Osteocyte (in vitro differentiated cells): Measurements from ENCODE around the gene HOPX. TPM values are rescaled to one million over a fixed set of nuclear protein-coding genes. Genes with fewer than 3 reads are reported as not detected.
"Not testable (repeated sequence)": the region's sequence is repeated elsewhere in the genome, so short reads cannot be mapped to it uniquely, and the experiment has no call there.

Source experiments
- DNase-seq: peaks from one replicate; pipeline ENCODE4 v3.0.0; 2021; ENCODE audit warnings: mixed read lengths; ENCODE audit not compliant: unreplicated experiment; ENCODE audit errors: extremely low spot score
- H3K27ac Mint-ChIP-seq: one replicate; pipeline ENCODE4 v1.8.0; 2021; ENCODE audit warnings: mild to moderate bottlenecking, mixed read lengths; ENCODE audit not compliant: unreplicated experiment
- H3K27me3 Mint-ChIP-seq: one replicate; pipeline ENCODE4 v1.8.0; 2021; ENCODE audit warnings: mixed read lengths; ENCODE audit not compliant: unreplicated experiment
- H3K36me3 Mint-ChIP-seq: one replicate; pipeline ENCODE4 v1.8.0; 2021; ENCODE audit warnings: mixed read lengths; ENCODE audit not compliant: unreplicated experiment
- H3K4me1 Mint-ChIP-seq: one replicate; pipeline ENCODE4 v1.8.0; 2021; ENCODE audit warnings: mixed read lengths; ENCODE audit not compliant: unreplicated experiment
- H3K4me3 Mint-ChIP-seq: one replicate; pipeline ENCODE4 v1.8.0; 2021; ENCODE audit warnings: mild to moderate bottlenecking, moderate library complexity, mixed read lengths; ENCODE audit not compliant: unreplicated experiment
- H3K9me3 Mint-ChIP-seq: one replicate; pipeline ENCODE4 v1.8.0; 2021; ENCODE audit warnings: mixed read lengths; ENCODE audit not compliant: unreplicated experiment
- total RNA-seq: library from RNA; stranded (reverse); gene quantifications from 2 replicates; pipeline ENCODE4 v1.2.1, GENCODE V29; 2021
- TF ChIP-seq, protein P1 (sequence below): fragments of 200-600 bp; sonication (generic); IDR thresholded peaks from 2 replicates; pipeline ENCODE4 v1.5.0; 2021; ENCODE audit warnings: antibody characterized with exemption, mild to moderate bottlenecking, moderate library complexity

HOPX gene
- total RNA-seq, 1 donor from 2014 or later: 0.35 TPM

DNA sequence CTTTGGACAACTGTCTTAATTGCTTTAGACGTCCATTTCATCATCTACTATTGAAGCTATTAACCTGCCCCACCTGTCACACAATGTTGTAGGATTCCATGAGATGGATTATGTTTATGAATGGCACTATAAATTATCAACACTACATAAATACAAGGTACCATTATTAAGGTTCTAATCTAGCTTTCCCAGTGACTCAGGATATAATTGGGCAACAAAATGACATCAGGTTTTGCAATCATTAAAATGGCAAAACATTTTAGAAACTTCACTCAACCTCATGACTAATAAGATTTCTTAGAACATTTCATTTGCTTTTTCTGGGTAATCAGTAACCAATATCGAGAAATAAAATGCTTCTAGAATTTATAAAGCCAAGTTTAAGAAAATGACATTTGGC is 9.2 kb downstream of the HOPX start:
- no peaks in the 10 kb centered on the region for H3K4me1 Mint-ChIP-seq
- peaks cover 4% of the 10 kb centered on the region for H3K9me3 Mint-ChIP-seq
- H3K4me3 Mint-ChIP-seq: no peak overlapping the region
- no peaks in the 10 kb centered on the region for H3K36me3 Mint-ChIP-seq
- TF ChIP-seq, protein P1, sequence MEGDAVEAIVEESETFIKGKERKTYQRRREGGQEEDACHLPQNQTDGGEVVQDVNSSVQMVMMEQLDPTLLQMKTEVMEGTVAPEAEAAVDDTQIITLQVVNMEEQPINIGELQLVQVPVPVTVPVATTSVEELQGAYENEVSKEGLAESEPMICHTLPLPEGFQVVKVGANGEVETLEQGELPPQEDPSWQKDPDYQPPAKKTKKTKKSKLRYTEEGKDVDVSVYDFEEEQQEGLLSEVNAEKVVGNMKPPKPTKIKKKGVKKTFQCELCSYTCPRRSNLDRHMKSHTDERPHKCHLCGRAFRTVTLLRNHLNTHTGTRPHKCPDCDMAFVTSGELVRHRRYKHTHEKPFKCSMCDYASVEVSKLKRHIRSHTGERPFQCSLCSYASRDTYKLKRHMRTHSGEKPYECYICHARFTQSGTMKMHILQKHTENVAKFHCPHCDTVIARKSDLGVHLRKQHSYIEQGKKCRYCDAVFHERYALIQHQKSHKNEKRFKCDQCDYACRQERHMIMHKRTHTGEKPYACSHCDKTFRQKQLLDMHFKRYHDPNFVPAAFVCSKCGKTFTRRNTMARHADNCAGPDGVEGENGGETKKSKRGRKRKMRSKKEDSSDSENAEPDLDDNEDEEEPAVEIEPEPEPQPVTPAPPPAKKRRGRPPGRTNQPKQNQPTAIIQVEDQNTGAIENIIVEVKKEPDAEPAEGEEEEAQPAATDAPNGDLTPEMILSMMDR: no peak
- H3K27me3 Mint-ChIP-seq: peaks cover 45% of the 10 kb centered on the region
- no peak overlapping the region for H3K27ac Mint-ChIP-seq
- DNase-seq: no peak

DNA sequence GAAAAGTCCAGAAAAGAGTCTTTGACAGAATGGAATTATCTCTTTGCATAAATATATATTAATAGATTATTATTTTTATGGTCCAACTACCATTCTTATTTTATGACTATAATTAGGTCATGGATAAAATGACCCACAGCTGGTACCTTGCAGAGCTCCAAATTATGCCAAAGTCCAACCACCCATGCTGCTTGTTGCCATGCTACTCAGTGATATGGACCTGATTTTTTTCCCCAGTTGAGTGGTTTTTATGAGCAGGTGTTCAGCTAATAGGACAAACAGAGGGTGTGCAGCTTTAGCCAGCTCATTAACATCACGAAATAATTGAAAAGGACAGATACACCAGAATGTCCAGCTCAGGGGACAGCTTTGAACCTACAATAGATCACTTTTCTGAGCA is 9.7 kb downstream of the HOPX start:
- Mint-ChIP-seq H3K4me1 (no peaks in the 10 kb centered on the region), H3K27ac (no peak overlapping the region), H3K27me3 (peaks cover 48% of the 10 kb centered on the region), H3K9me3 (peaks cover 4% of the 10 kb centered on the region), H3K36me3 (no peaks in the 10 kb centered on the region), H3K4me3 (no peak overlapping the region)
- DNase-seq: no peak
- TF ChIP-seq, protein P1: no peak

DNA sequence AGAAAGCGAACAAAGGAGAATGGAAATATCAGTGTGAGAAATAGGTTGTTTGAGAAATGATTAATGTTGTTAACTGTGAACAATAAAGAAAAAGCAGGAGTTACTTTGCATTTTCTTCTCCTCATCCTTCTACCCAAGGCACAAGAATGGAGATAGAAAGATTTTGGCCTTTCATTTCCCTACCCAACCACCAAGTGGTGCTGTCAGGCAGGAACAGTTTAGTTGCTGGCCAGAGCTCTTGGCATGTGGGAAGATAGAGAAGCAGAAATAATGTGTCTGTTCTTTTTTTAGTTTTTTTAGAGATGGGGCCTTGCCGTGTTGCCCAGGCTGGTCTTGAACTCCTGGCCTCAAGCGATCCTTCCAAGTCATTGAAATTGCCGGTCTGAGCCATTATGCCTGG is 12.8 kb downstream of the HOPX start:
- DNase-seq: no peak
- no peak overlapping the region for H3K27ac Mint-ChIP-seq
- TF ChIP-seq, protein P1: peak; percentile 25
- peaks cover 54% of the 10 kb centered on the region for H3K27me3 Mint-ChIP-seq
- peaks cover 4% of the 10 kb centered on the region for H3K9me3 Mint-ChIP-seq
- no peaks in the 10 kb centered on the region for H3K4me1 Mint-ChIP-seq
- H3K4me3 Mint-ChIP-seq: no peak overlapping the region
- H3K36me3 Mint-ChIP-seq: no peaks in the 10 kb centered on the region

DNA sequence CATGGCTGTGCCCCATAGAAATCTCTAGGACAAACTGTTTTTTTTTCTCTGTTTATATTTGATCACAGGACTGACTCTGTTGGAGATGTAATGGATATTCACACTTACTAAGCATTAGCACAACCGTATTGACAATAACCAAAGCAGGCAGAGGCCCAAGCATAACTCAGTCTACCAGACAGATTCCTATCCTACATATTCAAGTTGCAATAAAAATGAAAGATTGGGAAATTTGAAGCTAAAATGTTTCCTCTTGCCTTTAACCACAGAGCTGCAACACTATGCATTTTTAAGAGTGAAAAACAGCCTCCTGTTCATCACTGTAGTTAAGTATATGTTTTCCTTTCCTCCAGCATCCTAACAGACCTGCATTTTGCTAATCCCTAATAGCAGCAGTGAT is 13.7 kb downstream of the HOPX start:
- H3K27ac Mint-ChIP-seq, DNase-seq, H3K4me3 Mint-ChIP-seq: not testable (repeated sequence)

DNA sequence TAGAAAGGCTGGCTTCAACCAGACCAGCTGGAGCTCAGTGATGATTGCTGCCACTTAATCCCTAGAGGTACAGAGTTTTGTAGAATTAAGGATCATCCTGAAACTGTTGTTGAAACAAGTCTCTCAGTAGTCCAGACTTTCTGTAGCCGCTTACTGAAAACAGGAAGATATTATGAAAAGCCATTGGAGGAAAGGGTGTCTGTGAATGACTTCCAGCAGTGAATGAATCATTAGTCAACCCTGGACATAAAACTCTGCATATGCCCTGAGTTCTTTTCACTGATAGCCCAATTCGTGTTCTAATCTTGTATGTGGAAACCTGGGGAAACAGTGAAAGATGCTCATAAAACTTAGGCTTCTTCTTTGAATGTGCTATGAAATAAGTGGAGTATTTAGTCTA is 14.8 kb downstream of the HOPX start:
- DNase-seq: no peak
- Mint-ChIP-seq H3K27me3 (peaks cover 65% of the 10 kb centered on the region), H3K4me3 (no peak overlapping the region), H3K9me3 (peaks cover 4% of the 10 kb centered on the region), H3K36me3 (no peaks in the 10 kb centered on the region), H3K27ac (no peak overlapping the region), H3K4me1 (no peaks in the 10 kb centered on the region)
- TF ChIP-seq, protein P1: no peak

More for the DNA sequence above, 13.7 kb downstream of the HOPX start:
- not testable (repeated sequence) for H3K36me3 Mint-ChIP-seq, H3K9me3 Mint-ChIP-seq, H3K4me1 Mint-ChIP-seq
- H3K27me3 Mint-ChIP-seq: peaks cover 56% of the 10 kb centered on the region

DNA sequence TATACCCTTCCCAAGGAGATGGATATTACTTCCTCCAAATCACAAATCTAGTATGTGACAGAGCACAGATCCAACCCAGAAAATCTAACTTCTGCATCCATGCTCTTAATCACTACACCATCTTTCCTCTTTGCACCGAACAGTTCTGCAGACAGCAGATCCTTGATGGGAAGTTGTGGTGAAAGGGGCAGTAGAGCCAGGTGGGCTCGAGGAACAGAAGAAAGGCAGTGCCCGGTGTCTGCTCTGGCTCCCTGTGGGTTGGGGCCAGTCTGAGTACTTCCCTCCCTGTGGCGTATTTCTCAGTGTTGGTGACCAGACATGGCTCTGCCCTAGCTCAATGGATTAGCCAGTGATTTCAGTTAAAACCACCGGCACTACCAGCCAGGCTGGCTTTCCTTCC is 15.3 kb downstream of the HOPX start:
- DNase-seq: no peak
- Mint-ChIP-seq H3K4me3 (no peak overlapping the region), H3K36me3 (no peaks in the 10 kb centered on the region), H3K4me1 (no peaks in the 10 kb centered on the region), H3K27ac (no peak overlapping the region), H3K9me3 (peaks cover 4% of the 10 kb centered on the region), H3K27me3 (peaks cover 70% of the 10 kb centered on the region)
- TF ChIP-seq, protein P1: no peak
